SK-N-SH treated with all-trans-retinoic acid at 6 μM for 48 hours (cell line): Measurements from ENCODE around the gene PTTG2.

ENCODE experiments used
- ATAC-seq: fragments of 200-7000 bp; cut with Tn5 transposase; 3 replicates; pipeline ENCODE4 v1.9.1; 2020; ENCODE audit warnings: mild to moderate bottlenecking, moderate library complexity
- ARNTL ChIP-seq: fragments of 450-650 bp; formaldehyde crosslinking; IDR thresholded peaks from 2 replicates; pipeline ENCODE4 v1.5.0; 2020; ENCODE audit warnings: low read depth, mild to moderate bottlenecking, moderate library complexity, borderline replicate concordance
- BACH2 ChIP-seq: fragments of 250-450 bp; sonication (Bioruptor Pico); IDR thresholded peaks from 2 replicates; pipeline ENCODE4 v1.9.0; 2021; ENCODE audit warnings: mild to moderate bottlenecking, borderline replicate concordance
- CSDC2 ChIP-seq: fragments of 250-450 bp; sonication (Bioruptor Pico); IDR thresholded peaks from 2 replicates; pipeline ENCODE4 v1.5.0; 2020; ENCODE audit warnings: mild to moderate bottlenecking, moderate library complexity
- ESRRG ChIP-seq: fragments of 250-450 bp; sonication (Bioruptor Pico); IDR thresholded peaks from 2 replicates; pipeline ENCODE4 v1.6.1; 2021; ENCODE audit warnings: mild to moderate bottlenecking
- GLIS3 ChIP-seq: fragments of 250-450 bp; sonication (Bioruptor Pico); IDR thresholded peaks from 2 replicates; pipeline ENCODE4 v1.5.0; 2020; ENCODE audit warnings: mild to moderate bottlenecking, moderate library complexity
- ISL1 ChIP-seq: fragments of 250-450 bp; sonication (Bioruptor Pico); IDR thresholded peaks from 2 replicates; pipeline ENCODE4 v2.1.2; 2022; ENCODE audit warnings: mild to moderate bottlenecking, moderate library complexity
- OSR1 ChIP-seq: fragments of 250-450 bp; sonication (Bioruptor Pico); IDR thresholded peaks from 2 replicates; pipeline ENCODE4 v1.8.0; 2022; ENCODE audit warnings: moderate library complexity, mild to moderate bottlenecking, inconsistent platforms
- PATZ1 ChIP-seq: fragments of 250-450 bp; sonication (Bioruptor Pico); IDR thresholded peaks from 2 replicates; pipeline ENCODE4 v1.8.0; 2020; ENCODE audit warnings: mild to moderate bottlenecking, moderate library complexity, borderline replicate concordance
- POU6F1 ChIP-seq: fragments of 250-450 bp; sonication (Bioruptor Pico); IDR thresholded peaks from 2 replicates; pipeline ENCODE4 v1.8.0; 2021; ENCODE audit warnings: low read depth, mild to moderate bottlenecking, moderate library complexity, borderline replicate concordance
- PPARA ChIP-seq: fragments of 250-450 bp; sonication (Bioruptor Pico); IDR thresholded peaks from 2 replicates; pipeline ENCODE4 v1.5.0; 2020; ENCODE audit warnings: mild to moderate bottlenecking, borderline replicate concordance
- RARB ChIP-seq: fragments of 250-450 bp; sonication (Bioruptor Pico); IDR thresholded peaks from 2 replicates; pipeline ENCODE4 v1.8.0; 2021; ENCODE audit warnings: mild to moderate bottlenecking, moderate library complexity
- SNAI2 ChIP-seq: fragments of 250-450 bp; sonication (Bioruptor Pico); IDR thresholded peaks from 2 replicates; pipeline ENCODE4 v1.5.0; 2020; ENCODE audit warnings: mild to moderate bottlenecking, moderate library complexity
- TCF4 ChIP-seq: fragments of 250-450 bp; sonication (Bioruptor Pico); IDR thresholded peaks from 2 replicates; pipeline ENCODE4 v1.8.0; 2021; ENCODE audit warnings: mild to moderate bottlenecking, moderate library complexity, borderline replicate concordance
- TSHZ2 ChIP-seq: fragments of 250-450 bp; sonication (Bioruptor Pico); IDR thresholded peaks from 2 replicates; pipeline ENCODE4 v1.5.0; 2020; ENCODE audit warnings: mild to moderate bottlenecking, moderate library complexity
- ZC3H10 ChIP-seq: fragments of 250-450 bp; sonication (Bioruptor Pico); IDR thresholded peaks from 2 replicates; pipeline ENCODE4 v1.5.1; 2021; ENCODE audit warnings: mild to moderate bottlenecking, moderate library complexity
- ZFP3 ChIP-seq: fragments of 250-450 bp; sonication (Bioruptor Pico); IDR thresholded peaks from 2 replicates; pipeline ENCODE4 v1.5.0; 2020; ENCODE audit warnings: mild to moderate bottlenecking, moderate library complexity
- ZNF565 ChIP-seq: fragments of 450-650 bp; formaldehyde crosslinking; conservative IDR thresholded peaks from 2 replicates; pipeline ENCODE4 v1.5.0; 2020; ENCODE audit warnings: low read depth, mild to moderate bottlenecking, moderate library complexity
- ZNF70 ChIP-seq: fragments of 450-650 bp; formaldehyde crosslinking; IDR thresholded peaks from 2 replicates; pipeline ENCODE4 v1.5.0; 2020; ENCODE audit warnings: mild to moderate bottlenecking, moderate library complexity
- ZNF8 ChIP-seq: fragments of 450-650 bp; formaldehyde crosslinking; IDR thresholded peaks from 2 replicates; pipeline ENCODE4 v1.5.0; 2020; ENCODE audit warnings: mild to moderate bottlenecking, moderate library complexity

Gene PTTG2

GRCh38 chr4:38003102-38003501, 42.9 kb downstream of the PTTG2 start:
- TF ChIP-seq CSDC2 (CRISPR knock-in tag) (no peak), ZC3H10 (CRISPR knock-in tag) (no peak), POU6F1 (CRISPR knock-in tag) (no peak), ZNF8 (no peak), ARNTL (CRISPR knock-in tag) (no peak), ISL1 (no peak), PPARA (CRISPR knock-in tag) (no peak), OSR1 (CRISPR knock-in tag) (no peak), BACH2 (CRISPR knock-in tag) (no peak)
- ATAC-seq: no peak

- ATAC-seq: no peak
- TF ChIP-seq TSHZ2 (CRISPR knock-in tag): no peak
- no peak for TF ChIP-seq ARNTL (CRISPR knock-in tag)
- no peak for TF ChIP-seq ESRRG
- no peak for TF ChIP-seq ISL1
- TF ChIP-seq SNAI2 (CRISPR knock-in tag): no peak
- TF ChIP-seq ZC3H10 (CRISPR knock-in tag): no peak
- TF ChIP-seq PATZ1 (CRISPR knock-in tag): no peak
- TF ChIP-seq ZNF70: no peak
- TF ChIP-seq ZNF8: no peak
- no peak for TF ChIP-seq BACH2 (CRISPR knock-in tag)
These were observed 43.4 kb downstream of the PTTG2 start for GRCh38 chr4:38003628-38004027.

GRCh38 chr4:38004062-38004461, 43.9 kb downstream of the PTTG2 start:
- peak; percentile 72 for ATAC-seq
- TF ChIP-seq TSHZ2 (CRISPR knock-in tag): no peak
- no peak for TF ChIP-seq ZC3H10 (CRISPR knock-in tag)
- TF ChIP-seq ZFP3: no peak
- TF ChIP-seq ZNF565 (CRISPR knock-in tag): no peak
- no peak for TF ChIP-seq TCF4 (CRISPR knock-in tag)
- TF ChIP-seq POU6F1 (CRISPR knock-in tag): no peak

- no peak for ATAC-seq
- TF ChIP-seq ISL1 (no peak), GLIS3 (no peak), BACH2 (CRISPR knock-in tag) (no peak), POU6F1 (CRISPR knock-in tag) (no peak), ARNTL (CRISPR knock-in tag) (no peak), PPARA (CRISPR knock-in tag) (no peak), SNAI2 (CRISPR knock-in tag) (no peak), RARB (no peak), TSHZ2 (CRISPR knock-in tag) (no peak)
These were observed 44.7 kb downstream of the PTTG2 start for GRCh38 chr4:38004887-38005286.
